Mucosa of stomach (tissue), 1 donor: ENCODE measurements around the gene RDX.
"Not testable (repeated sequence)": the region's sequence is repeated elsewhere in the genome, so short reads cannot be mapped to it uniquely, and the experiment has no call there.

Source experiments
- H3K27me3 ChIP-seq: one replicate; pipeline ENCODE4 v1.7.0; 2013; ENCODE audit warnings: mild to moderate bottlenecking, low read length; ENCODE audit not compliant: control insufficient read depth, insufficient read depth
- H3K36me3 ChIP-seq: one replicate; pipeline ENCODE4 v1.7.0; 2013; ENCODE audit warnings: low read length; ENCODE audit not compliant: control insufficient read depth, insufficient read depth
- H3K4me1 ChIP-seq: one replicate; pipeline ENCODE4 v1.7.0; 2013; ENCODE audit warnings: mild to moderate bottlenecking, low read length; ENCODE audit not compliant: control insufficient read depth, insufficient read depth
- H3K4me3 ChIP-seq: one replicate; pipeline ENCODE4 v1.7.0; 2013; ENCODE audit warnings: low read length
- H3K9ac ChIP-seq: one replicate; pipeline ENCODE4 v1.7.0; 2013; ENCODE audit warnings: mild to moderate bottlenecking, low read length, moderate library complexity
- H3K9me3 ChIP-seq: one replicate; pipeline ENCODE4 v1.7.0; 2013; ENCODE audit warnings: mild to moderate bottlenecking, low read length, moderate library complexity; ENCODE audit not compliant: control insufficient read depth
- donor health status: Pancreatic carcinoma.

The RDX gene

GRCh38 chr11:110289472-110289871 is 6.9 kb downstream of the RDX start:
- H3K4me3 ChIP-seq = no peak overlapping the region
- H3K27me3 ChIP-seq = peaks cover 24% of the 10 kb centered on the region
- no peaks in the 10 kb centered on the region for H3K9me3 ChIP-seq
- H3K36me3 ChIP-seq = no peaks in the 10 kb centered on the region
- no peak overlapping the region for H3K9ac ChIP-seq
- H3K4me1 ChIP-seq = no peaks in the 10 kb centered on the region

DNA sequence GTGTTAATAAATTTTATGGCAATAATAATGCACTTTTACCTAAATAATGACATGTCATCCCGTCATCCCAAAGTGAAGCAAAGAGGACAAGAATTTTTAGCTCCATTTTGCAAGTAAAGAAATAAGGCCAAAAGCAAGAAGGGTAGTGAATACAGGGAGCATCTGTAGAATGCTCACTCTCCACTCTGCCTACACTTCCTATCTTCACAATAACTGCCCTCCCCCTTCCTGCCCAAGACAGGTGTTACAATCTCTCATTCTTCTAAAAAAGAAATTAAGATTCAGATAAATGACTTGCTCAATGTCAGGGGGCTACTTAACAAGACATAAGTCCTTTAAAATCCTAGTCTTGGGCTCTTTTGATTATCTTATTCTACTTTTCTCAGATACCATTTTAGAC is 8.9 kb downstream of the RDX start:
- H3K36me3 ChIP-seq = no peaks in the 10 kb centered on the region
- no peaks in the 10 kb centered on the region for H3K9me3 ChIP-seq
- H3K9ac ChIP-seq = no peak overlapping the region
- no peak overlapping the region for H3K4me3 ChIP-seq
- peaks cover 11% of the 10 kb centered on the region for H3K27me3 ChIP-seq
- H3K4me1 ChIP-seq = no peaks in the 10 kb centered on the region

DNA sequence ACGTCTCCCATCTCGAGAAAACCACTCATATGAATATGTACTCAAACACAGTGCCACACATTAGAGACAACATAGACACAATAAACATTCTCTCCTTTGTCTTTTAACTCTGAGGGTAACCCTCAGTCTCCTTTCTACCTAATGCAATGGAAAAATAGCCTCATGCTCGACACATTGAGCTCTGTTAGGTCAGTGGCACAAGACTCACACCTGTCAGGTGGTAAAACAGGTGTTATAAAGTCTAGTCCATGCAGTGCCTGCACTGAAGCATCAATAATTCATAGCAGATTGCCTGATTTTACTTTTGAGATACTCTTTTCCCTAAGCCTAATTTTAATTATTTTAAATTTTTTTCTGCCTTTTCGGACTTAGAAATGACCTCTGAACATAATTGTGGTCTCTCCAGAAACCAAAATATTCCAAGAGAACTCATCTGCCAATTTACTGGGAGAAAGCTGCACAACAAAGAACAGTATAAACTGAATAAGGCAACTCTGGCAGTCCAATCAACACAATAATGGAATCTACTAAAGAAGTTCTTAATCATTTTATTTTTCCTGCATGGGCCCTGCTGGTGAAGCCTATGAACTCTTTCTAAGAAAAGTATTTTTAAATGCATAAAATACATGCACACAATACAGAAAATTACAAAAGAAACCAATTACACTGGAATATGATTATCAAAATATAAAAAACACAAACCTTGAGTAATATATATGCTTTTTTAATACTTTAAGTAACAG is 9.9 kb downstream of the RDX start:
- Histone ChIP-seq H3K36me3 (no peaks in the 10 kb centered on the region), H3K9ac (no peak overlapping the region), H3K27me3 (peaks cover 9% of the 10 kb centered on the region), H3K4me1 (no peaks in the 10 kb centered on the region), H3K9me3 (no peaks in the 10 kb centered on the region), H3K4me3 (no peak overlapping the region)

GRCh38 chr11:110283862-110284261 is 12.6 kb downstream of the RDX start:
- no peaks in the 10 kb centered on the region for H3K9me3 ChIP-seq
- no peaks in the 10 kb centered on the region for H3K27me3 ChIP-seq
- H3K4me1 ChIP-seq = no peaks in the 10 kb centered on the region
- no peak overlapping the region for H3K9ac ChIP-seq
- H3K4me3 ChIP-seq = no peak overlapping the region
- H3K36me3 ChIP-seq = no peaks in the 10 kb centered on the region

- H3K9ac ChIP-seq, H3K27me3 ChIP-seq: not testable (repeated sequence)
Observed at GRCh38 chr11:110280595-110280994, 15.8 kb downstream of the RDX start.

GRCh38 chr11:110279881-110280280 is 16.5 kb downstream of the RDX start:
- Histone ChIP-seq H3K4me3 (no peak overlapping the region), H3K9ac (no peak overlapping the region), H3K36me3 (no peaks in the 10 kb centered on the region), H3K9me3 (no peaks in the 10 kb centered on the region), H3K27me3 (no peaks in the 10 kb centered on the region), H3K4me1 (no peaks in the 10 kb centered on the region)

More at GRCh38 chr11:110280595-110280994, 15.8 kb downstream of the RDX start:
- H3K4me1 ChIP-seq, H3K4me3 ChIP-seq, H3K36me3 ChIP-seq, H3K9me3 ChIP-seq: not testable (repeated sequence)

DNA sequence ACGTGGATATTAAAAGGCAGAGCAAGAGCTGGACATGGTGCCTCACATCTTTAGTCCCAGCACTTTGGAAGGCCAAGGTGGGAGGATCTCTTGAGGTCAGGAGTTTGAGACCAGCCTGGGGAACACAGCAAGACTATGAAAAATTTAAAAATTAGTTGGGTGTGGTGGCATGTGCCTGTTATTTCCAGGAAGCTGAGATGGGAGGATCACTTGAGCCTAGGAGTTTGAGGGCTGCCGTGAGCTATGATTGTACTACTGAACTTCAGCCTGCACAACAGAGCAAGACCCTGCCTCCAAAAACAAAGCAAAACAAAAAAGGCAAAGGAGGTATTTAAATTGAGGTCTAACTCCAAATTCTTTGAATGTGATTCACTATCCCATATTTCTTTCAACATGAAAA is 23.5 kb downstream of the RDX start:
- no peaks in the 10 kb centered on the region for H3K36me3 ChIP-seq
- H3K9me3 ChIP-seq = no peaks in the 10 kb centered on the region
- H3K4me3 ChIP-seq = no peak overlapping the region
- H3K4me1 ChIP-seq = no peaks in the 10 kb centered on the region
- H3K9ac ChIP-seq = no peak overlapping the region
- no peaks in the 10 kb centered on the region for H3K27me3 ChIP-seq

GRCh38 chr11:110269996-110270395 is 26.4 kb downstream of the RDX start:
- Histone ChIP-seq H3K36me3 (no peaks in the 10 kb centered on the region), H3K9me3 (no peaks in the 10 kb centered on the region), H3K4me1 (no peaks in the 10 kb centered on the region), H3K9ac (no peak overlapping the region), H3K27me3 (no peaks in the 10 kb centered on the region), H3K4me3 (no peak overlapping the region)

GRCh38 chr11:110268441-110268840 is 28.0 kb downstream of the RDX start:
- Histone ChIP-seq H3K27me3 (no peaks in the 10 kb centered on the region), H3K36me3 (no peaks in the 10 kb centered on the region), H3K4me3 (no peak overlapping the region), H3K4me1 (no peaks in the 10 kb centered on the region), H3K9ac (no peak overlapping the region), H3K9me3 (no peaks in the 10 kb centered on the region)

GRCh38 chr11:110262072-110262403 is 34.4 kb downstream of the RDX start:
- H3K9me3 ChIP-seq = no peaks in the 10 kb centered on the region
- H3K27me3 ChIP-seq = no peaks in the 10 kb centered on the region
- H3K36me3 ChIP-seq = no peaks in the 10 kb centered on the region

GRCh38 chr11:110261195-110262071 is 35.0 kb downstream of the RDX start:
- Histone ChIP-seq H3K4me1 (no peaks in the 10 kb centered on the region), H3K27me3 (no peaks in the 10 kb centered on the region), H3K9me3 (no peaks in the 10 kb centered on the region), H3K4me3 (no peak overlapping the region), H3K9ac (no peak overlapping the region), H3K36me3 (no peaks in the 10 kb centered on the region)

More at GRCh38 chr11:110262072-110262403, 34.4 kb downstream of the RDX start:
- Histone ChIP-seq H3K9ac (no peak overlapping the region), H3K4me3 (no peak overlapping the region), H3K4me1 (no peaks in the 10 kb centered on the region)

DNA sequence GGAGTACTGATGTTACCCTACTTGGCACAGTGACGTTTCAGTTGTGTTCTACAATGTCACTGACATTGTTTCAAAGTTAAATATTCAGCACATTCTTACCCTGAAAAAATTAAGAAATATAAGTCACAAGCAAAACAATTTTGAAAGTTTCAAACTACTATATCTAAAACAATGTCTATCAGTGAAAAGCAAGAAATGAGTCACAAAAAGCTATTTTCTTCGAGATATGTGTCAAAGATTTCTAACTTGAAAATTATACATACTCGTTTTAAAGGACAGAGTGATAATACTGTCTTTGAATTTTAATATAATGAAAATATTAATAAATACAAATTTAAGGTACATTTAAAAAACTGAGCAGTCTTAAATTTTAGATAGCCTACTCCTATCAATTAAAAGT is 42.9 kb downstream of the RDX start:
- no peak overlapping the region for H3K4me3 ChIP-seq
- no peaks in the 10 kb centered on the region for H3K36me3 ChIP-seq
- no peak overlapping the region for H3K9ac ChIP-seq
- no peaks in the 10 kb centered on the region for H3K27me3 ChIP-seq
- no peaks in the 10 kb centered on the region for H3K9me3 ChIP-seq
- no peaks in the 10 kb centered on the region for H3K4me1 ChIP-seq
